Colonic mucosa (tissue), 4 donors: ENCODE results near the gene TBC1D22A. TPM values are rescaled to one million over a fixed set of nuclear protein-coding genes. Genes with fewer than 3 reads are reported as not detected.

Source experiments
- DNase-seq: peaks from one replicate; pipeline ENCODE4 v3.0.0-alpha.2; 2020
- H3K27ac ChIP-seq: fragments of 200-600 bp; one replicate; pipeline ENCODE4 v1.8.0; 2021
- H3K27me3 ChIP-seq: fragments of 200-600 bp; one replicate; pipeline ENCODE4 v1.8.0; 2021
- H3K36me3 ChIP-seq: fragments of 200-600 bp; one replicate; pipeline ENCODE4 v1.8.0; 2021
- H3K4me1 ChIP-seq: fragments of 200-600 bp; one replicate; pipeline ENCODE4 v1.8.0; 2021; ENCODE audit warnings: mild to moderate bottlenecking
- H3K4me3 ChIP-seq: fragments of 200-600 bp; one replicate; pipeline ENCODE4 v1.8.0; 2021
- H3K9ac ChIP-seq, 2 donors: one replicate each; pipeline ENCODE4 v1.7.0; 2013; ENCODE audit warnings: control low read depth in 2 of 2, low read depth in 2 of 2, low read length in 2 of 2
- H3K9me3 ChIP-seq: fragments of 200-600 bp; one replicate; pipeline ENCODE4 v1.8.0; 2021
- intact Hi-C: fragments of 100-400 bp; cut with DNase I; formaldehyde crosslinking; loops from one replicate; pipeline ENCODE4 v1.14.1; 2022
- total RNA-seq, 2 donors: library from RNA; stranded (reverse); fragmentation: NEBNext Ultra II Directional in 1 of 2; extraction: Animal tissue kit (Norgen Biotek cat#: 25700) in 1 of 2; gene quantifications; one replicate each; pipeline ENCODE4 v1.2.1, GENCODE V29; 2021
- TF ChIP-seq, protein P1 (sequence below): fragments of 200-600 bp; IDR thresholded peaks from one replicate; pipeline ENCODE4 v1.8.0; 2022; ENCODE audit warnings: antibody characterized with exemption, mild to moderate bottlenecking
- donor health status: healthy.
- donor health status: DM: no; HTN: no; CAD: no.
- donor health status: DM: no; HTN: no; CAD: no.

Gene TBC1D22A
- total RNA-seq, 2 donors from 2014 or later = 34.2 to 36.4 TPM

DNA sequence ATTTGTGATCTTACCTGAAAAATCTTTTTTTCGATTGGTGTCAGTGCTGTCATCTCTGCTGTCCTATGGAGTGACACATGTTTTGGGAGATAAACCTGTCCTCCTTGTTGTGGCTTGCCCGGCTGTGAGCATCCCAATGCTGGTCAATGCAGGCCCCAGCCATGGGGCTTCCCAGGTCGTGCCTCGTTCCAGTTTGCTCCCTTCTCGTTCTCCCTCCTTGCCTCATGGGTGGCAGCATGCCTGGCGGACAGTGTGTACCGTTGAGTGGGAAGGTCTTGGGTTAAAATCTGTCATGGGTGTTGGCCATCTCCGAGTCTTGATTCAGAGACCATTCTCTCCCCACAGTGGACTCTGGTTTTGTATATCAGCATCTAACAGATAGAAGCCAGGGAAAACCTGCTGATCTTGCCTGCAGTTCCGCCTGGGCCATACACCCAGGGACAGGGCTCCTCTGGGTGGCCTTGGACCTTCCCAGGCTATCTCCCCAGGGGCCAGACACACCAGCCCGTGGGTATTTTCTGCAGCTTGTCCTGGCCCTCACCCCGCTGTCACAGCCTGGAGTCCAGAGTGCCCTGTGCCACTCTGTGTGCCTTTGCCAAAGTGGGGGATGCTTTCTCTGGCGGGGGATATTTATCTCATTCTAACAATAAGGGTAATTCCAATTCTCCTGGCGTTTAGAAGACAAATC lies 208.1 kb downstream of the TBC1D22A start:
- no peak for DNase-seq
- Histone ChIP-seq H3K36me3 (no peaks in the 10 kb centered on the region), H3K27ac (no peak overlapping the region), H3K27me3 (no peaks in the 10 kb centered on the region), H3K9me3 (no peaks in the 10 kb centered on the region), H3K4me1 (no peaks in the 10 kb centered on the region), H3K9ac (no peak overlapping the region), H3K4me3 (no peak overlapping the region)
- intact Hi-C loops = no loop called here
- TF ChIP-seq, protein P1, sequence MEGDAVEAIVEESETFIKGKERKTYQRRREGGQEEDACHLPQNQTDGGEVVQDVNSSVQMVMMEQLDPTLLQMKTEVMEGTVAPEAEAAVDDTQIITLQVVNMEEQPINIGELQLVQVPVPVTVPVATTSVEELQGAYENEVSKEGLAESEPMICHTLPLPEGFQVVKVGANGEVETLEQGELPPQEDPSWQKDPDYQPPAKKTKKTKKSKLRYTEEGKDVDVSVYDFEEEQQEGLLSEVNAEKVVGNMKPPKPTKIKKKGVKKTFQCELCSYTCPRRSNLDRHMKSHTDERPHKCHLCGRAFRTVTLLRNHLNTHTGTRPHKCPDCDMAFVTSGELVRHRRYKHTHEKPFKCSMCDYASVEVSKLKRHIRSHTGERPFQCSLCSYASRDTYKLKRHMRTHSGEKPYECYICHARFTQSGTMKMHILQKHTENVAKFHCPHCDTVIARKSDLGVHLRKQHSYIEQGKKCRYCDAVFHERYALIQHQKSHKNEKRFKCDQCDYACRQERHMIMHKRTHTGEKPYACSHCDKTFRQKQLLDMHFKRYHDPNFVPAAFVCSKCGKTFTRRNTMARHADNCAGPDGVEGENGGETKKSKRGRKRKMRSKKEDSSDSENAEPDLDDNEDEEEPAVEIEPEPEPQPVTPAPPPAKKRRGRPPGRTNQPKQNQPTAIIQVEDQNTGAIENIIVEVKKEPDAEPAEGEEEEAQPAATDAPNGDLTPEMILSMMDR = no peak

DNA sequence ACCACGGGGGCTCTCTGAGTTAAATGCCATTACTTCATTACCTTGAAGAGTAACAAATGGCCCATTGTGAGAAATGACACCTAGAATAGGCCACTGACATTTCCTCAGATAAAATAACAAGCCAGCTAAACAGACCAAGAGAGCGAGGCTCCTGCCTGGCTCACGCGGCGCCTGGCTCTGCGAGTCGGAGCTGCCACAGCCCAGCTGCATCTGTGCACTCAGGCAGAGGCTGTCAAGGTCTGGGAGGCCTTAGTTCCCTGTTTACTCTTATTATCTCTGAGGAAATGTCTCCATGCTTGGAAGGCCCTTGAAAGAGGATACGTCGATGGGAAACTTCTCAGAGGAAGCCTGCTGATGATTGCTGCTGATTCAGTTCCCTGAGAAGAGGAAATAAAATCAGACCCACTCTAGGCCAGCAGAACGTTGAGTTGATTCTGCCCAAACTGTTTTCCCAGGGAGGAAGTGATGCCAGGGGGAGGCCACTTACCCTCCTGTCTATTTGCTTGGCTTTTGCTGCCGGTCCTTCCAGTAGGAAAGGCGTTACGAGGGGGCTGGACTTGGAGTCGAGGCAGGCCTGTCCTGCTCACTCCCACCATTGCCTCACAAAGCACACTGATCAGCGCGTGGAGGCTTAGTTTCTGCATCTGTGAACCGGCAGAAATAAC lies 208.8 kb downstream of the TBC1D22A start:
- Histone ChIP-seq H3K4me3 (no peak overlapping the region), H3K9ac (no peak overlapping the region), H3K9me3 (no peaks in the 10 kb centered on the region), H3K27me3 (no peaks in the 10 kb centered on the region), H3K27ac (no peak overlapping the region), H3K36me3 (no peaks in the 10 kb centered on the region), H3K4me1 (no peaks in the 10 kb centered on the region)
- no peak for DNase-seq
- intact Hi-C loops = no loop called here
- TF ChIP-seq, protein P1 = no peak

DNA sequence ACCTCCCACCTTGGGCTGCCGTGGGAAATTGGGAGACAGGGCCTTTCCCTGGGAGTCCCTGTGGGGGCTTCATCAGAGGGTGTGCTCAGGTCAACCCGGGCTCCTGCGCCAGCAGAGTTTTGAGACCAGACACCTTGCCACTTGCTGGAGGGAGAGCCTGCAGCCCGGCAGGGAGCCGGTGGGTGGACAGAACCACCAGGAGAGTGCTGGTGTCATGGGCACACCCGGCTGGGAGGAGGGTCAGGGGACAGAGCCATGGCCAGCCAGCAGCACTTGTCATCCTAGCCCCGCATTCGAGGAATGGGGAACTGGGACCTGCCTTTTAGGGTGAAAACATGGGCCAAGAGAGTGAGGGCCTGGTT lies 209.3 kb downstream of the TBC1D22A start:
- H3K4me1 ChIP-seq = no peaks in the 10 kb centered on the region
- no peaks in the 10 kb centered on the region for H3K36me3 ChIP-seq
- H3K9me3 ChIP-seq = no peaks in the 10 kb centered on the region
- H3K4me3 ChIP-seq = no peak overlapping the region
- no peak for DNase-seq
- intact Hi-C loops = no loop called here
- H3K9ac ChIP-seq = no peak overlapping the region
- TF ChIP-seq, protein P1 = no peak
- H3K27me3 ChIP-seq = no peaks in the 10 kb centered on the region
- no peak overlapping the region for H3K27ac ChIP-seq

DNA sequence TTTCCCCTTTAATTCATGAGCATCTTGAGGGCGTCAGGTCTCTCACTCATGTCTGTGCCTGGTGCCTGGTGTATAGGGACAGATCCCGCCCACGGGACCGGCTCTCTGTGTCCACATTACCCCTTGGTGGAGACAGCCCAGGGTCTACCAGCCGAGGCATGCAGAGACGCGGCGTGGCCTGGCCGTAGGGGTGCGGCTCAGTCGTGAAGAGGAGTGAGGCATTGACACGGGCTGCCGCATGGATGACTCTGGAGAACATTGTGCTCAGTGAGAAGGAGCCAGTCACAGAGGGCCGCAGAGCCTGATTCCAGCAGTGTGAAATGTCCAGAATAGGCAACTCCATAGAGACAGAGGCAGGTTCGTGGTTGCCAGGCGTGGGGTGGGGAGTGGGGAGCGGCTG lies 209.8 kb downstream of the TBC1D22A start:
- Histone ChIP-seq H3K27me3 (no peaks in the 10 kb centered on the region), H3K4me1 (no peaks in the 10 kb centered on the region), H3K4me3 (no peak overlapping the region), H3K27ac (no peak overlapping the region), H3K9ac (no peak overlapping the region), H3K9me3 (no peaks in the 10 kb centered on the region), H3K36me3 (no peaks in the 10 kb centered on the region)
- intact Hi-C loops = no loop called here
- no peak for DNase-seq
- TF ChIP-seq, protein P1 = no peak

DNA sequence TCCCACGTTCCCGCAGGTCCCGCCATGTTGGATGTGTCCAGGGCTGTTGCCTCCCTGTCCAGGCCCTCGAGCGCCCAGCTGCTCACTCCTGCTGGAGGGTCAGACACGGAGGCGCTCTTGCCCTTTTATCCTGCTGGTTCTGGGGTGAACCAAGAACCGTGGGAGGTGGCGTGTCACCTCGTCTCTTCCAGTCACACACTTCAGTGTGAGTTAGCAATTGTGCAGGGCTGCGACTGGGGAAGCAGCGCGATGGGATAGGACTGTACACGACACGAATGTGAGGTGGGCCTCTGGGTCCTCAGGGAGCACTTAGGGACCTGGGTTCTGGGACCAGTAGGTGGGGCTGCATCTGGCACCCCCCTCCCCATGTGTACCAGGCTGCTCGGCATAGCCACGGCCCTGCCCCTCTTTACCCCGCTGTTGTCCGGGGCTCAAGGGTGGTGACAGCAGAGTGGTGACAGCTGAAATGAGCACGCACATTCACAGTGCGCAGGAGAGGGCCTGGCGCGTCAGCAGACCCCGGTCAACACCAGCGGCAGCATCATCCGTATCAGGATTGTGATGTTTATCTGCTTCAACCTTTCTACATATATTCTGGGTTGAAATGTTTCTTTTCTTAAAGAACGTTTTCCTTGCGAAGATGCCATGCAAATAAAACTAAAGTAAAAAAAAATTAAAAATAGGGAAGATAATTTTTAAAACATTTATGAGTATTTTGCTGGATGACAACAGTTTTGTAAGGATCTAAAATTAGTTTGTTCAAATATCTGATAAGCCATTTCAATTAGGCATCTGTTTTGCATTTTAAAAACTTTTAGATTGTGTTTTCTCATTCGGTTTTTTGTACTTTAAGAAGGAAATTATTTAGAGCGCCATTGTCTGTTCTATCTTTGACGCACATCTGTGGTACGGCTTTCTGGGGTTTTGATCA lies 210.7 kb downstream of the TBC1D22A start:
- no peak overlapping the region for H3K9ac ChIP-seq
- H3K4me1 ChIP-seq = no peaks in the 10 kb centered on the region
- H3K36me3 ChIP-seq = no peaks in the 10 kb centered on the region
- no peaks in the 10 kb centered on the region for H3K27me3 ChIP-seq
- no peaks in the 10 kb centered on the region for H3K9me3 ChIP-seq
- TF ChIP-seq, protein P1 = no peak
- H3K27ac ChIP-seq = no peak overlapping the region
- no peak overlapping the region for H3K4me3 ChIP-seq
- intact Hi-C loops = no loop called here
- no peak for DNase-seq
